HepG2 (cell line): ENCODE data around the gene TRPV6. TPM values are rescaled to one million over a fixed set of nuclear protein-coding genes. Genes with fewer than 3 reads are reported as not detected.

Experiments used
- FOXP1 ChIP-seq, 2 experiments: fragments of 450-650 bp in 1 of 2; IDR thresholded peaks; 2 replicates each; pipeline ENCODE4 v1.6.1; 2017 to 2018; ENCODE audit warnings: antibody characterized with exemption in 1 of 2
- MXD4 ChIP-seq: IDR thresholded peaks from 2 replicates; pipeline ENCODE4 v1.6.1; 2016; ENCODE audit warnings: mild to moderate bottlenecking, missing biosample characterization, missing genetic modification reagents
- NFIC ChIP-seq: IDR thresholded peaks from 2 replicates; pipeline ENCODE4 v1.6.1; 2012; ENCODE audit warnings: mild to moderate bottlenecking, low read length, inconsistent platforms
- NR0B2 ChIP-seq: sonication (generic); formaldehyde crosslinking; IDR thresholded peaks from 2 replicates; pipeline ENCODE4 v1.4.0; 2020; ENCODE audit warnings: mild to moderate bottlenecking, missing genetic modification reagents
- NR2F1 ChIP-seq, 2 experiments: fragments of 450-650 bp in 1 of 2; formaldehyde crosslinking in 1 of 2; IDR thresholded peaks; 2 replicates each; pipeline versions ENCODE4 v1.5.0 to v1.6.1; 2016 to 2020; ENCODE audit warnings: mild to moderate bottlenecking in 1 of 2, missing compliant biosample characterization in 1 of 2, missing genetic modification reagents in 1 of 2, moderate library complexity in 1 of 2
- PAWR ChIP-seq: sonication (generic); formaldehyde crosslinking; IDR thresholded peaks from 2 replicates; pipeline ENCODE4 v1.4.0; 2020; ENCODE audit warnings: missing genetic modification reagents, mild to moderate bottlenecking, borderline replicate concordance
- TEF ChIP-seq: sonication (generic); formaldehyde crosslinking; IDR thresholded peaks from 2 replicates; pipeline ENCODE4 v1.5.0; 2020; ENCODE audit warnings: missing genetic modification reagents
- ZNF460 ChIP-seq: sonication (generic); formaldehyde crosslinking; IDR thresholded peaks from 2 replicates; pipeline ENCODE4 v1.5.1; 2020; ENCODE audit warnings: missing genetic modification reagents, mild to moderate bottlenecking, borderline replicate concordance
- ZNF556 ChIP-seq: sonication (generic); formaldehyde crosslinking; IDR thresholded peaks from 2 replicates; pipeline ENCODE4 v1.4.0; 2020; ENCODE audit warnings: mild to moderate bottlenecking, missing genetic modification reagents, borderline replicate concordance
- ZSCAN22 ChIP-seq: sonication (generic); formaldehyde crosslinking; IDR thresholded peaks from 2 replicates; pipeline ENCODE4 v1.4.0; 2020; ENCODE audit warnings: mild to moderate bottlenecking, missing genetic modification reagents
- polyA plus RNA-seq, 8 experiments: library from polyadenylated mRNA; depleted of rRNA in 3 of 8; stranded (reverse) in 7 of 8; unstranded in 1 of 8; fragments of >200 nt; fragmentation: Illumina TruSeq in 4 of 8; extraction: Trizol in 4 of 8; gene quantifications; 2 replicates each; pipeline versions ENCODE4 v1.2.1 to v1.2.3, GENCODE V29; 2011 to 2016; ENCODE audit warnings: low read depth in 4 of 8, missing spikeins in 1 of 8, mixed read lengths in 1 of 8; ENCODE audit not compliant: insufficient read depth in 1 of 8
- total RNA-seq, 5 experiments: library from RNA; depleted of rRNA; stranded (reverse); fragments of >200 nt; fragmentation: Illumina TruSeq; extraction: Trizol; gene quantifications; 2 replicates each; pipeline ENCODE4 v1.2.3, GENCODE V29; 2016; ENCODE audit warnings: low read depth in 1 of 5
- TF ChIP-seq, protein P1 (sequence below): IDR thresholded peaks from 2 replicates; pipeline ENCODE4 v1.6.1; 2016; ENCODE audit warnings: mild to moderate bottlenecking
- TF ChIP-seq, protein P2 (sequence below): sonication (generic); formaldehyde crosslinking; IDR thresholded peaks from 2 replicates; pipeline ENCODE4 v1.4.0; 2020; ENCODE audit warnings: mild to moderate bottlenecking, missing genetic modification reagents

The TRPV6 gene
- total and polyA plus RNA-seq, 2 of the 13 experiments (the other 11 are each of a cell fraction or from before 2014, with no cell fraction given), result not detected

DNA sequence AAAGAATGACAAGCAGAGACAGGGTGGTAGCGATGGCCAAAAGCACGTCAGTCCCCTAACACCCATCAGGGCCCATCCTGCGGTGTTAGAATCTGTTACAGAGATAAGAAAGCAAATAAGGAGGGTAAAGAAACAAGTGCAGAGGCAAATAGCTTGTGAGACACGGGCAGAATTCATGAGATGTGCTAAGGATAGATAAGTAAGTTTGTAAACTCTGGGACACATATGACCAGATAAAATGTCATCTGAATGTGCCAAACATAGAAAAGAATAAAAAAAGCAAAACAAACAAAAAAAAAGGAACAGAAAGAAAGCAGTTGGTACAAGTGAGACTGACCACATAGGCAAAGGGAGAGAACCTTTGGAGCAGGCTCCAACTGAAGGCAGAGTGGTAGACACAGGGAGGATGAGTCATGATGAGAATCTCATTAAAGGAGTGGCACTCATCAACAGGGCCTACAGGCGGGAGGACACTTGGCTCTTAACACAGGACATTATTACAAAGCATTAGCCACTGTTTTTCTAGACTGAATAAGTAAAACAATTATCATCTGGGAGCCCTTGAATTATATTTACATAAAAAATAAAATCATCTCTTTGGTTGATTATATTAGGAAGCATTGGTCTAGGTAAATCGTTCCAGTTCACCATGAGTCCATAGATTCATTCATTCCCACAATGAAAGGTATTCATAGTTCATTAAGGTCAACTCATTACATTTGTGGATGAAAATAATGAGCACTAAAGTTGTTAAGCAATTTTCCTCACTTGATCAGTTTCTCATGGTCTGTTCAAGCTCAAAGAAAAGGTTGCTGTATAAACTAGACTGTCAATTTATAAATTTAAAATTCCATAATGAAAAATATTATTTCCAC is 52.1 kb downstream of the TRPV6 start (continued):
- TF ChIP-seq, protein P1, sequence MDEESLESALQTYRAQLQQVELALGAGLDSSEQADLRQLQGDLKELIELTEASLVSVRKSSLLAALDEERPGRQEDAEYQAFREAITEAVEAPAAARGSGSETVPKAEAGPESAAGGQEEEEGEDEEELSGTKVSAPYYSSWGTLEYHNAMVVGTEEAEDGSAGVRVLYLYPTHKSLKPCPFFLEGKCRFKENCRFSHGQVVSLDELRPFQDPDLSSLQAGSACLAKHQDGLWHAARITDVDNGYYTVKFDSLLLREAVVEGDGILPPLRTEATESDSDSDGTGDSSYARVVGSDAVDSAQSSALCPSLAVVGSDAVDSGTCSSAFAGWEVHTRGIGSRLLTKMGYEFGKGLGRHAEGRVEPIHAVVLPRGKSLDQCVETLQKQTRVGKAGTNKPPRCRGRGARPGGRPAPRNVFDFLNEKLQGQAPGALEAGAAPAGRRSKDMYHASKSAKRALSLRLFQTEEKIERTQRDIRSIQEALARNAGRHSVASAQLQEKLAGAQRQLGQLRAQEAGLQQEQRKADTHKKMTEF (CRISPR knock-in tag), result no peak
- TF ChIP-seq ZSCAN22 (CRISPR knock-in tag) (no peak), ZNF460 (CRISPR knock-in tag) (no peak), NR0B2 (no peak), NFIC (no peak), ZNF556 (CRISPR knock-in tag) (no peak), TEF (CRISPR knock-in tag) (no peak), MXD4 (CRISPR knock-in tag) (no peak), PAWR (no peak), NR2F1 (CRISPR knock-in tag; IDR thresholded peaks at IDR 0.05) (no peak), FOXP1 (IDR thresholded peaks at IDR 0.05) (no peak), FOXP1 (CRISPR knock-in tag; IDR thresholded peaks at IDR 0.05) (no peak)
- TF ChIP-seq, protein P2, sequence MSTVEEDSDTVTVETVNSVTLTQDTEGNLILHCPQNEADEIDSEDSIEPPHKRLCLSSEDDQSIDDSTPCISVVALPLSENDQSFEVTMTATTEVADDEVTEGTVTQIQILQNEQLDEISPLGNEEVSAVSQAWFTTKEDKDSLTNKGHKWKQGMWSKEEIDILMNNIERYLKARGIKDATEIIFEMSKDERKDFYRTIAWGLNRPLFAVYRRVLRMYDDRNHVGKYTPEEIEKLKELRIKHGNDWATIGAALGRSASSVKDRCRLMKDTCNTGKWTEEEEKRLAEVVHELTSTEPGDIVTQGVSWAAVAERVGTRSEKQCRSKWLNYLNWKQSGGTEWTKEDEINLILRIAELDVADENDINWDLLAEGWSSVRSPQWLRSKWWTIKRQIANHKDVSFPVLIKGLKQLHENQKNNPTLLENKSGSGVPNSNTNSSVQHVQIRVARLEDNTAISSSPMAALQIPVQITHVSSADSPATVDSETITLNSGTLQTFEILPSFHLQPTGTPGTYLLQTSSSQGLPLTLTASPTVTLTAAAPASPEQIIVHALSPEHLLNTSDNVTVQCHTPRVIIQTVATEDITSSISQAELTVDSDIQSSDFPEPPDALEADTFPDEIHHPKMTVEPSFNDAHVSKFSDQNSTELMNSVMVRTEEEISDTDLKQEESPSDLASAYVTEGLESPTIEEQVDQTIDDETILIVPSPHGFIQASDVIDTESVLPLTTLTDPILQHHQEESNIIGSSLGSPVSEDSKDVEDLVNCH, result no peak
